GM12873 (cell line): ENCODE results near the gene ALDH3B2.

Source experiments
- CTCF ChIP-seq: IDR thresholded peaks from 2 replicates; pipeline ENCODE4 v1.5.1; 2012; ENCODE audit warnings: low read depth, mild to moderate bottlenecking, moderate library complexity, low read length, control low read depth; ENCODE audit not compliant: insufficient read depth; ENCODE audit errors: missing control alignments

Gene ALDH3B2

GRCh38 chr11:67651976-67652781 is 22.2 kb downstream of the ALDH3B2 start:
- no peak for TF ChIP-seq CTCF

GRCh38 chr11:67649634-67650510 is 24.6 kb downstream of the ALDH3B2 start:
- TF ChIP-seq CTCF, result no peak

DNA sequence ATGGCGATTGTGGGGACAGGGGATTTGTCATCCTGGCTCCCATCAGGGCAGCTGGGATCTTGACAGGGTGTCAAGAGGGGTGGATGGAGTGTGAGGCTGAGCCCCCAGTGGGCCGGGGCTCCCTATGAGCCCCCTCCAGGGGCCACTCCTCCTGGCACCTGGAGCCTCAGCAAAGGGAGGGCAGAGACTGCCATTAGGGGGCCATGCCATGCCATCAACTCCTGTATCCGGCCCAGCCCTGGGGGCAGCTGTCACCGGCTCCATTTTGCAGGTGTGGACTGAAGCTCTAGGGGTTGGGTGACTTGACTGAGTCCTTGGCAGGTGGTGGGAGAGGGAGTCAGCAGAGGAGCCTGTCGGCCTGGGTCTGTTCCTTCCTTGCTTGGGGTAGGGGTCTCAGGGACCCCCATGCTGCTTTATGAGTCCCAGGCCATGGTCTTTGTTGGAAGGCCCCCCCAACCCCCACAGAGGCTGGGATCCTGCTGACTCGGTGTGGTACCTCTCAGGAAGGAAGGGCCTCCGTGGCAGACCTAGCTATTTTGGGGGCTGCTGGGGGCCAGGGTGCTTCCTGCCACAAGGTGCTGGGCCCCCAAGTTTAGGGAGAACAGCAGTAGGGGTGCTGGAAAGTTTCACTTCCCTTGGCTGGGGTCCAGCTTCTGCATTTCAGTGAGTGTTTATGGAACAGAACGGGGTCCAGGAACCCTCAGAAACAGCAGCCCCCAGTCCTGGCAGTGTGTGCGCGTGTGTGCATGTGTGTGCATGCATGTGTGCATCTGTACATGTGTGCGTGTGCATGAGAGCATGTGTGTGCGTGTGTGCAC is 25.4 kb downstream of the ALDH3B2 start:
- TF ChIP-seq CTCF, result peak; percentile 7

DNA sequence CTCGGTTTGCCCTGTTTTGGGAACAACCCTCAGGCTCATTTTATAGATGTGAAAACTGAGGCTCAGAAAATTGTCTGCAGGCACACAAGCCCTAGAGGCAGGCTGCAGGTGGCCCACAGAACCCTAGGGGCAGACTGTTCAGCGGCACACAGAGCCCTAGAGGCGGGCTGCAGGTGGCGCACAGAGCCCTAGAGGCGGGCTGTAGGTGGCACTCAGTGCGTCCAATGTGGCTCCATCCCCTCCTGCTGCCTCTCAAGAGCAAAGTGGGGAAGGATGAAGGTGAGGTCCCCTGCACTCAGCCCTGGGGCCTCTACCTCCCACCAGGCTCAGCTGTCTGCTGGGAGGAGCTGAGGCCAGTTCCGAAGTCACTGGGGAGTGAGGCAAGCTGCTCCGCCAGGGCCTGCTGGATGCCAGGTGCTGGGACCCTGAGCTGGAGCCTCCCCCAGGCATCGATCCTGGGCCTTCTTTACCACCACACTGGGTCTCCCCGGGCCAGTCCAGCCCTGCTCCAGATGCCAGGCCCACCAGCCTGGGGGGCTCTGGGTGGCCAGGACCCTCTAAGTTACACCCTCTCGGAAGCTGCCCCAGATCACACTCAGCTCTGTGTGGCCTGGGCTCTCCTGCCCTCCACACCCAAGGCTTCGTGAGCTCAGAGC is 26.2 kb downstream of the ALDH3B2 start:
- TF ChIP-seq CTCF, result peak; percentile 82

GRCh38 chr11:67647471-67647870 is 27.0 kb downstream of the ALDH3B2 start:
- no peak for TF ChIP-seq CTCF

- peak; percentile 17 for TF ChIP-seq CTCF
Measured at GRCh38 chr11:67646535-67647336, 27.7 kb downstream of the ALDH3B2 start.
